Neuronal stem cell (in vitro differentiated cells): ENCODE measurements around the gene UTP18.
A peak's percentile ranks its signal among the peaks of the same experiment; 100 is the strongest.
"Not testable (repeated sequence)": the region's sequence is repeated elsewhere in the genome, so short reads cannot be mapped to it uniquely, and the experiment has no call there.

ENCODE experiments used
- DNase-seq: peaks from one replicate; pipeline ENCODE4 v3.0.0-alpha.2; 2013; ENCODE audit warnings: low spot score
- H2AFZ ChIP-seq: one replicate; pipeline ENCODE4 v1.6.1; 2013; ENCODE audit warnings: mild to moderate bottlenecking, low read length, inconsistent platforms
- H2AK5ac ChIP-seq: 2 replicates; pipeline ENCODE4 v1.6.1; 2013; ENCODE audit warnings: low read depth, mild to moderate bottlenecking, inconsistent platforms, low read length, moderate library complexity, mixed read lengths
- H2BK120ac ChIP-seq: 2 replicates; pipeline ENCODE4 v1.6.1; 2013; ENCODE audit warnings: low read depth, mild to moderate bottlenecking, inconsistent platforms, low read length, moderate library complexity, mixed read lengths
- H2BK12ac ChIP-seq: one replicate; pipeline ENCODE4 v1.6.1; 2013; ENCODE audit warnings: low read length, inconsistent platforms
- H2BK15ac ChIP-seq: 2 replicates; pipeline ENCODE4 v1.6.1; 2013; ENCODE audit warnings: mild to moderate bottlenecking, low read length, inconsistent platforms, mixed read lengths
- H2BK5ac ChIP-seq: one replicate; pipeline ENCODE4 v1.6.1; 2013; ENCODE audit warnings: inconsistent platforms, mild to moderate bottlenecking, low read length, moderate library complexity
- H3K14ac ChIP-seq: one replicate; pipeline ENCODE4 v1.6.1; 2013; ENCODE audit warnings: low read length, inconsistent platforms
- H3K18ac ChIP-seq: 2 replicates; pipeline ENCODE4 v1.6.1; 2013; ENCODE audit warnings: low read length, inconsistent platforms
- H3K23ac ChIP-seq: 2 replicates; pipeline ENCODE4 v1.6.1; 2013; ENCODE audit warnings: low read depth, mild to moderate bottlenecking, mixed read lengths, low read length, inconsistent platforms; ENCODE audit not compliant: poor library complexity
- H3K27ac ChIP-seq: replicated peaks from 3 replicates; pipeline ENCODE4 v1.5.1; 2013; ENCODE audit warnings: low read length, inconsistent platforms
- H3K27me3 ChIP-seq, 3 experiments: 2 replicates each; pipeline ENCODE4 v1.6.1; 2013; ENCODE audit warnings: low read length in 3 of 3, mild to moderate bottlenecking in 2 of 3, inconsistent platforms in 1 of 3, low read depth in 1 of 3, mixed read lengths in 1 of 3, moderate library complexity in 1 of 3; ENCODE audit not compliant: control insufficient read depth in 3 of 3, insufficient read depth in 3 of 3
- H3K36me3 ChIP-seq, 2 donors: replicated peaks in 1 of 2; 2 replicates each; pipeline ENCODE4 v1.6.1; 2013; ENCODE audit warnings: low read length in 2 of 2; ENCODE audit not compliant: control insufficient read depth in 2 of 2, insufficient read depth in 2 of 2
- H3K4ac ChIP-seq: 2 replicates; pipeline ENCODE4 v1.6.1; 2013; ENCODE audit warnings: inconsistent platforms, mild to moderate bottlenecking, low read length, moderate library complexity
- H3K4me1 ChIP-seq, 2 donors: 1 replicate in 1 of 2; 2 replicates in 1 of 2; pipeline ENCODE4 v1.6.1; 2013; ENCODE audit warnings: low read length in 2 of 2, low read depth in 1 of 2; ENCODE audit not compliant: control insufficient read depth in 2 of 2, insufficient read depth in 1 of 2
- H3K4me2 ChIP-seq: one replicate; pipeline ENCODE4 v1.6.1; 2013; ENCODE audit warnings: mild to moderate bottlenecking, low read length, inconsistent platforms; ENCODE audit not compliant: insufficient read depth, poor library complexity, severe bottlenecking
- H3K4me3 ChIP-seq, 2 donors: 2 replicates each; pipeline ENCODE4 v1.5.1; 2013; ENCODE audit warnings: low read length in 2 of 2, mild to moderate bottlenecking in 2 of 2, inconsistent platforms in 1 of 2, moderate library complexity in 1 of 2
- H3K79me1 ChIP-seq: one replicate; pipeline ENCODE4 v1.6.1; 2013; ENCODE audit warnings: low read depth, mild to moderate bottlenecking, inconsistent platforms, low read length, moderate library complexity
- H3K9ac ChIP-seq: one replicate; pipeline ENCODE4 v1.6.1; 2013; ENCODE audit warnings: mild to moderate bottlenecking, low read depth, low read length, inconsistent platforms; ENCODE audit not compliant: poor library complexity
- H3K9me3 ChIP-seq, 2 donors: replicated peaks in 1 of 2; 2 replicates each; pipeline versions ENCODE3 to v1.6.1; 2013; ENCODE audit warnings: low read length in 2 of 2, mild to moderate bottlenecking in 2 of 2, inconsistent platforms in 1 of 2, low read depth in 1 of 2, mixed read lengths in 1 of 2, moderate library complexity in 1 of 2; ENCODE audit not compliant: control insufficient read depth in 2 of 2, insufficient read depth in 1 of 2
- H4K8ac ChIP-seq: one replicate; pipeline ENCODE4 v1.6.1; 2013; ENCODE audit warnings: low read depth, mild to moderate bottlenecking, inconsistent platforms, low read length, moderate library complexity
- H4K91ac ChIP-seq: one replicate; pipeline ENCODE4 v1.6.1; 2013; ENCODE audit warnings: low read length, low read depth, mild to moderate bottlenecking, inconsistent platforms; ENCODE audit not compliant: poor library complexity
- WGBS, 2 donors: extraction: QIAGEN DNeasy Blood & Tissue Kit; methylation state at CpG; one replicate each; pipeline ENCODE4 v1.1.7; 2013; ENCODE audit warnings: missing lambda C conversion rate in 2 of 2, mixed read lengths in 1 of 2; ENCODE audit not compliant: insufficient read length in 2 of 2, insufficient replicate concordance in 1 of 2; ENCODE audit errors: extremely low coverage in 2 of 2; 5-methylcytosine and 5-hydroxymethylcytosine counted together

UTP18 gene

GRCh38 chr17:51325471-51325870, 65.1 kb downstream of the UTP18 start:
- H2AFZ ChIP-seq = no peak overlapping the region
- H3K9ac ChIP-seq = no peak overlapping the region
- no peak overlapping the region for H2BK5ac ChIP-seq
- H2BK15ac ChIP-seq = no peak overlapping the region
- H3K27me3 ChIP-seq = no peaks in the 10 kb centered on the region
- no CpG with 5 or more reads among the region's 7 CpGs for WGBS, 2 donors
- H2BK12ac ChIP-seq = no peak overlapping the region
- no peak overlapping the region for H3K4me3 ChIP-seq
- H3K4ac ChIP-seq = no peak overlapping the region
- no peak for DNase-seq
- no peak overlapping the region for H4K8ac ChIP-seq
- H3K23ac ChIP-seq = no peak overlapping the region
- no peak overlapping the region for H2AK5ac ChIP-seq
- no peak overlapping the region for H4K91ac ChIP-seq
- no peak overlapping the region for H3K4me2 ChIP-seq
- no peaks in the 10 kb centered on the region for H3K79me1 ChIP-seq
- no peak overlapping the region for H3K27ac ChIP-seq
- H2BK120ac ChIP-seq = no peak overlapping the region
- no peak overlapping the region for H3K14ac ChIP-seq
- no peaks in the 10 kb centered on the region for H3K36me3 ChIP-seq
- no peaks in the 10 kb centered on the region for H3K9me3 ChIP-seq
- no peak overlapping the region for H3K18ac ChIP-seq
- no peaks in the 10 kb centered on the region for H3K4me1 ChIP-seq

DNA sequence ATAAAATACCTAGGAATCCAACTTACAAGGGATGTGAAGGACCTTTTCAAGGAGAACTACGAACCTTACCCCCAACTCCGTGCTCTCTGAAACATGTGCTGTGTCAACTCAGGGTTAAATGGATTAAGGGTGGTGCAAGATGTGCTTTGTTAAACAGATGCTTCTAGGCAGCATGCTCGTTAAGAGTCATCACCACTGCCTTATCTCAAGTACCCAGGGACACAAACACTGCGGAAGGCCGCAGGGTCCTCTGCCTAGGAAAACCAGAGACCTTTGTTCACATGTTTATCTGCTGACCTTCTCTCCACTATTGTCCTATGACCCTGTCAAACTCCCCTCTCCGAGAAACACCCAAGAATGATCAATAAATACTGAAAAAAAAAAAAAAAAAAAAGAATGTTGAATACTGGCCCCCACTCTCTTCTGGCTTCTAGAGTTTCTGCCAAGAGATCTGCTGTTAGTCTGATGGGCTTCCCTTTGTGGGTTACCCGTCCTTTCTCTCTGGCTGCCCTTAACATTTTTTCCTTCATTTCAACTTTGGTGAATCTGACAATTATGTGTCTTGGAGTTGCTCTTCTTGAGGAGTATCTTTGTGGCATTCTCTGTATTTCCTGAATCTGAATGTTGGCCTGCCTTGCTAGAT, 70.6 kb downstream of the UTP18 start:
- not testable (repeated sequence) for H2AFZ ChIP-seq, H2BK15ac ChIP-seq, H2AK5ac ChIP-seq, H4K8ac ChIP-seq, H3K79me1 ChIP-seq, H3K9me3 ChIP-seq, H3K23ac ChIP-seq, H2BK12ac ChIP-seq, H3K4me2 ChIP-seq, DNase-seq, H3K4ac ChIP-seq, H3K9ac ChIP-seq, H2BK5ac ChIP-seq, H3K27me3 ChIP-seq, H3K4me1 ChIP-seq, H3K4me3 ChIP-seq, H2BK120ac ChIP-seq, H4K91ac ChIP-seq, H3K27ac ChIP-seq, H3K18ac ChIP-seq, H3K14ac ChIP-seq, H3K36me3 ChIP-seq
- WGBS, 2 donors = no CpG with 5 or more reads among the region's 7 CpGs

- peaks cover 0 to 2% of the 10 kb centered on the region in 2 donors for H3K9me3 ChIP-seq
- no peak overlapping the region for H2AFZ ChIP-seq
- H2BK12ac ChIP-seq = no peak overlapping the region
- H3K9ac ChIP-seq = no peak overlapping the region
- WGBS, 2 donors = no CpG with 5 or more reads among the region's 3 CpGs
- H3K4me2 ChIP-seq = no peak overlapping the region
- H3K27me3 ChIP-seq = peaks cover 0 to 12% (median 0%) of the 10 kb centered on the region in 3 experiments
- no peak for DNase-seq
- no peak overlapping the region for H3K14ac ChIP-seq
- H2BK15ac ChIP-seq = no peak overlapping the region
- H3K79me1 ChIP-seq = no peaks in the 10 kb centered on the region
- H3K4me1 ChIP-seq = peaks cover 0 to 5% of the 10 kb centered on the region in 2 donors
- no peak overlapping the region for H2AK5ac ChIP-seq
- H3K18ac ChIP-seq = no peak overlapping the region
- no peak overlapping the region for H4K91ac ChIP-seq
- no peak overlapping the region for H3K27ac ChIP-seq
- H2BK5ac ChIP-seq = no peak overlapping the region
- no peak overlapping the region for H4K8ac ChIP-seq
- no peaks in the 10 kb centered on the region for H3K36me3 ChIP-seq
- no peak overlapping the region for H2BK120ac ChIP-seq
- no peak overlapping the region for H3K4me3 ChIP-seq
- H3K23ac ChIP-seq = no peak overlapping the region
- no peak overlapping the region for H3K4ac ChIP-seq
These were observed 74.8 kb downstream of the UTP18 start for GRCh38 chr17:51335006-51335590.

- no peak overlapping the region for H3K18ac ChIP-seq
- H2BK15ac ChIP-seq = no peak overlapping the region
- H3K27me3 ChIP-seq = peaks cover 0 to 12% (median 0%) of the 10 kb centered on the region in 3 experiments
- H3K4ac ChIP-seq = no peak overlapping the region
- no peak overlapping the region for H4K91ac ChIP-seq
- no peaks in the 10 kb centered on the region for H3K79me1 ChIP-seq
- no peak for DNase-seq
- H3K9ac ChIP-seq = no peak overlapping the region
- H2AK5ac ChIP-seq = no peak overlapping the region
- no peak overlapping the region for H3K4me2 ChIP-seq
- no peak overlapping the region for H3K23ac ChIP-seq
- no peak overlapping the region for H3K27ac ChIP-seq
- H2AFZ ChIP-seq = no peak overlapping the region
- H3K9me3 ChIP-seq = peaks cover 0 to 2% of the 10 kb centered on the region in 2 donors
- no peak overlapping the region for H4K8ac ChIP-seq
- peak overlapping the region; percentile 21 for H3K14ac ChIP-seq
- H3K4me3 ChIP-seq = no peak overlapping the region
- H2BK5ac ChIP-seq = no peak overlapping the region
- no CpG with 5 or more reads among the region's 5 CpGs for WGBS, 2 donors
- no peak overlapping the region for H2BK120ac ChIP-seq
- no peaks in the 10 kb centered on the region for H3K36me3 ChIP-seq
- peaks cover 0 to 5% of the 10 kb centered on the region in 2 donors for H3K4me1 ChIP-seq
- no peak overlapping the region for H2BK12ac ChIP-seq
These were observed 75.8 kb downstream of the UTP18 start for GRCh38 chr17:51335883-51336822.
